IMR-90 (cell line): ENCODE data around the gene FGF19. TPM values are rescaled to one million over a fixed set of nuclear protein-coding genes. Genes with fewer than 3 reads are reported as not detected.

Experiments
- ATAC-seq: fragments of 200-7000 bp; cut with Tn5 transposase; 2 replicates; pipeline ENCODE4 v1.9.1; 2020; ENCODE audit warnings: low read depth, mild to moderate bottlenecking, moderate library complexity
- BruUV-seq: library from RNA; stranded (reverse); fragments of 400-500 nt; replicated peaks from 2 replicates; lab custom pipeline; 2021; lab: Mats Ljungman, UMichigan
- CTCF ChIA-PET: fragments of 300-600 bp; formaldehyde crosslinking; extraction: SDS; loops from one replicate; lab custom pipeline; 2021; ENCODE audit warnings: antibody characterized with exemption; lab: Yijun Ruan, JAX
- POLR2A ChIA-PET: fragments of 300-600 bp; sonication (Branson Sonifier 250); formaldehyde crosslinking; loops from one replicate; lab custom pipeline; 2022; ENCODE audit warnings: antibody characterized with exemption; ENCODE audit not compliant: unreplicated experiment; lab: Charles Lee
- DNase-seq: peaks from one replicate; pipeline ENCODE4 v3.0.0; 2013
- H2AFZ ChIP-seq: replicated peaks from 2 replicates; pipeline ENCODE3; 2013; ENCODE audit warnings: low read length, mild to moderate bottlenecking; ENCODE audit not compliant: poor library complexity
- H2AK5ac ChIP-seq: 2 replicates; pipeline ENCODE4 v1.6.1; 2013; ENCODE audit warnings: low read depth, low read length, inconsistent platforms
- H2AK9ac ChIP-seq: replicated peaks from 2 replicates; pipeline ENCODE3; 2013; ENCODE audit warnings: mild to moderate bottlenecking, low read depth, low read length, moderate library complexity; ENCODE audit not compliant: poor library complexity
- H2BK120ac ChIP-seq: 2 replicates; pipeline ENCODE4 v1.6.1; 2013; ENCODE audit warnings: low read depth, low read length, inconsistent platforms
- H2BK15ac ChIP-seq: 3 replicates; pipeline ENCODE4 v1.6.1; 2013; ENCODE audit warnings: low read depth, low read length, inconsistent platforms
- H2BK20ac ChIP-seq: 2 replicates; pipeline ENCODE4 v1.6.1; 2013; ENCODE audit warnings: low read depth, mild to moderate bottlenecking, inconsistent platforms, low read length, moderate library complexity
- H2BK5ac ChIP-seq: 2 replicates; pipeline ENCODE4 v1.6.1; 2013; ENCODE audit warnings: mild to moderate bottlenecking, low read depth, low read length, inconsistent platforms; ENCODE audit not compliant: poor library complexity, severe bottlenecking
- H3K14ac ChIP-seq: replicated peaks from 2 replicates; pipeline ENCODE4 v1.6.1; 2013; ENCODE audit warnings: low read depth, low read length, inconsistent platforms
- H3K18ac ChIP-seq: 2 replicates; pipeline ENCODE4 v1.6.1; 2013; ENCODE audit warnings: low read depth, low read length, control low read depth
- H3K23ac ChIP-seq: 2 replicates; pipeline ENCODE4 v1.6.1; 2013; ENCODE audit warnings: low read depth, low read length, inconsistent platforms
- H3K27ac ChIP-seq: 2 replicates; pipeline ENCODE4 v1.5.1; 2013; ENCODE audit warnings: mild to moderate bottlenecking, control low read depth, low read length; ENCODE audit not compliant: insufficient read depth
- H3K27me3 ChIP-seq: 2 replicates; pipeline ENCODE4 v1.6.1; 2013; ENCODE audit warnings: low read length; ENCODE audit not compliant: control insufficient read depth, insufficient read depth
- H3K36me3 ChIP-seq: 2 replicates; pipeline ENCODE4 v1.6.1; 2013; ENCODE audit warnings: low read length, mixed read lengths; ENCODE audit not compliant: control insufficient read depth, insufficient read depth
- H3K4ac ChIP-seq: 2 replicates; pipeline ENCODE4 v1.6.1; 2013; ENCODE audit warnings: low read depth, low read length, inconsistent platforms
- H3K4me1 ChIP-seq: 2 replicates; pipeline ENCODE4 v1.6.1; 2013; ENCODE audit warnings: low read length, mixed read lengths; ENCODE audit not compliant: control insufficient read depth, insufficient read depth
- H3K4me2 ChIP-seq: 2 replicates; pipeline ENCODE4 v1.6.1; 2013; ENCODE audit warnings: low read depth, mild to moderate bottlenecking, control low read depth, low read length, moderate library complexity
- H3K4me3 ChIP-seq: 2 replicates; pipeline ENCODE4 v1.5.1; 2013; ENCODE audit warnings: low read depth, mild to moderate bottlenecking, control low read depth, low read length, moderate library complexity; ENCODE audit not compliant: insufficient read depth
- H3K56ac ChIP-seq: 2 replicates; pipeline ENCODE4 v1.6.1; 2013; ENCODE audit warnings: low read length, inconsistent platforms; ENCODE audit not compliant: insufficient read depth; ENCODE audit errors: extremely low read depth
- H3K79me1 ChIP-seq, 2 experiments: 2 replicates each; pipeline ENCODE4 v1.6.1; 2013; ENCODE audit warnings: low read length in 2 of 2, inconsistent platforms in 1 of 2, low read depth in 1 of 2
- H3K9ac ChIP-seq: 2 replicates; pipeline ENCODE4 v1.6.1; 2013; ENCODE audit warnings: low read depth, low read length, control low read depth
- H3K9me1 ChIP-seq: 2 replicates; pipeline ENCODE4 v1.6.1; 2013; ENCODE audit warnings: low read length, inconsistent platforms; ENCODE audit not compliant: insufficient read depth
- H3K9me3 ChIP-seq: 2 replicates; pipeline ENCODE4 v1.6.1; 2013; ENCODE audit warnings: low read length; ENCODE audit not compliant: control insufficient read depth, insufficient read depth
- H4K20me1 ChIP-seq: 2 replicates; pipeline ENCODE4 v1.6.1; 2013; ENCODE audit warnings: low read length, inconsistent platforms; ENCODE audit not compliant: insufficient read depth
- H4K5ac ChIP-seq: 2 replicates; pipeline ENCODE4 v1.6.1; 2013; ENCODE audit warnings: mild to moderate bottlenecking, low read depth, low read length, control low read depth
- H4K8ac ChIP-seq, 2 experiments: 2 replicates each; pipeline ENCODE4 v1.6.1; 2013; ENCODE audit warnings: low read depth in 2 of 2, low read length in 2 of 2, control low read depth in 1 of 2, inconsistent platforms in 1 of 2
- H4K91ac ChIP-seq: 2 replicates; pipeline ENCODE4 v1.6.1; 2013; ENCODE audit warnings: low read depth, low read length, inconsistent platforms; ENCODE audit not compliant: insufficient read depth
- BHLHE40 ChIP-seq: fragments of 150-350 bp; IDR thresholded peaks from 2 replicates; pipeline ENCODE4 v1.6.1; 2016; ENCODE audit warnings: mild to moderate bottlenecking, low read depth, low read length
- CEBPB ChIP-seq: IDR thresholded peaks from 2 replicates; pipeline ENCODE4 v1.6.1; 2012; ENCODE audit warnings: low read depth, low read length, improper control_type of control experiment
- CHD1 ChIP-seq: IDR thresholded peaks from 2 replicates; pipeline ENCODE4 v1.6.1; 2012; ENCODE audit warnings: low read depth, low read length, improper control_type of control experiment
- FOS ChIP-seq: fragments of 150-350 bp; IDR thresholded peaks from 2 replicates; pipeline ENCODE4 v1.6.1; 2016; ENCODE audit warnings: low read depth, low read length
- MAZ ChIP-seq: IDR thresholded peaks from 2 replicates; pipeline ENCODE4 v1.6.1; 2012; ENCODE audit warnings: low read depth, mild to moderate bottlenecking, low read length, improper control_type of control experiment, moderate library complexity, borderline replicate concordance
- MXI1 ChIP-seq: IDR thresholded peaks from 2 replicates; pipeline ENCODE4 v1.6.1; 2012; ENCODE audit warnings: low read depth, mild to moderate bottlenecking, low read length, moderate library complexity, borderline replicate concordance
- NFE2L2 ChIP-seq: fragments of 150-350 bp; IDR thresholded peaks from 2 replicates; pipeline ENCODE4 v1.6.1; 2016; ENCODE audit warnings: low read depth, mild to moderate bottlenecking, low read length
- RAD21 ChIP-seq: IDR thresholded peaks from 2 replicates; pipeline ENCODE4 v1.6.1; 2012; ENCODE audit warnings: low read length, improper control_type of control experiment
- RCOR1 ChIP-seq: IDR thresholded peaks from 2 replicates; pipeline ENCODE4 v1.6.1; 2012; ENCODE audit warnings: mild to moderate bottlenecking, low read length, improper control_type of control experiment; ENCODE audit not compliant: insufficient replicate concordance
- RFX5 ChIP-seq: IDR thresholded peaks from 2 replicates; pipeline ENCODE4 v1.8.0; 2012; ENCODE audit warnings: low read depth, mild to moderate bottlenecking, low read length, moderate library complexity
- SMC3 ChIP-seq: fragments of 150-350 bp; IDR thresholded peaks from 2 replicates; pipeline ENCODE4 v1.6.1; 2016; ENCODE audit warnings: low read depth, mild to moderate bottlenecking, antibody characterized with exemption, low read length, moderate library complexity
- WGBS, 2 experiments: methylation state at CpG; one replicate each; pipeline versions ENCODE4 v1.1.5 to v1.1.7; 2013; ENCODE audit warnings: missing lambda C conversion rate in 2 of 2; ENCODE audit not compliant: insufficient read length in 1 of 2; ENCODE audit errors: extremely low coverage in 2 of 2; 5-methylcytosine and 5-hydroxymethylcytosine counted together
- dilution Hi-C: fragments of 300-500 bp; cut with HindIII; formaldehyde crosslinking; loops from one replicate; pipeline ENCODE4 v1.14.3; 2018; ENCODE audit warnings: low sequenced_read_pairs; ENCODE audit not compliant: unreplicated experiment
- in situ Hi-C: fragments of 300-500 bp; cut with MboI; formaldehyde crosslinking; loops from 3 replicates; pipeline ENCODE4 v1.14.3; 2019; ENCODE audit warnings: low sequenced_read_pairs, inconsistent platforms, mixed read lengths
- intact Hi-C: fragments of 100-400 bp; cut with micrococcal nuclease; formaldehyde crosslinking; loops from 2 replicates; pipeline ENCODE4 v1.10.0; 2022
- polyA plus RNA-seq, 3 experiments: library from polyadenylated mRNA; depleted of rRNA; stranded (reverse); fragments of >200 nt; gene quantifications; 2 replicates each; pipeline ENCODE4 v1.2.3, GENCODE V29; 2012; ENCODE audit warnings: low replicate concordance in 1 of 3
- total RNA-seq: library from RNA; depleted of rRNA; stranded (reverse); fragments of >200 nt; gene quantifications from 2 replicates; pipeline ENCODE4 v1.2.3, GENCODE V29; 2012
- TF ChIP-seq, protein P1 (sequence below): fragments of 150-350 bp; IDR thresholded peaks from 2 replicates; pipeline ENCODE4 v1.6.1; 2016; ENCODE audit warnings: low read depth, mild to moderate bottlenecking, low read length, moderate library complexity, borderline replicate concordance
- TF ChIP-seq, protein P2 (sequence below): conservative IDR thresholded peaks from 2 replicates; pipeline ENCODE4 v1.5.1; 2012; ENCODE audit warnings: mild to moderate bottlenecking, low read depth, low read length, improper control_type of control experiment

The FGF19 gene
- total and polyA plus RNA-seq, 2 of the 4 experiments (the other 2 are of a cell fraction) = not detected

DNA sequence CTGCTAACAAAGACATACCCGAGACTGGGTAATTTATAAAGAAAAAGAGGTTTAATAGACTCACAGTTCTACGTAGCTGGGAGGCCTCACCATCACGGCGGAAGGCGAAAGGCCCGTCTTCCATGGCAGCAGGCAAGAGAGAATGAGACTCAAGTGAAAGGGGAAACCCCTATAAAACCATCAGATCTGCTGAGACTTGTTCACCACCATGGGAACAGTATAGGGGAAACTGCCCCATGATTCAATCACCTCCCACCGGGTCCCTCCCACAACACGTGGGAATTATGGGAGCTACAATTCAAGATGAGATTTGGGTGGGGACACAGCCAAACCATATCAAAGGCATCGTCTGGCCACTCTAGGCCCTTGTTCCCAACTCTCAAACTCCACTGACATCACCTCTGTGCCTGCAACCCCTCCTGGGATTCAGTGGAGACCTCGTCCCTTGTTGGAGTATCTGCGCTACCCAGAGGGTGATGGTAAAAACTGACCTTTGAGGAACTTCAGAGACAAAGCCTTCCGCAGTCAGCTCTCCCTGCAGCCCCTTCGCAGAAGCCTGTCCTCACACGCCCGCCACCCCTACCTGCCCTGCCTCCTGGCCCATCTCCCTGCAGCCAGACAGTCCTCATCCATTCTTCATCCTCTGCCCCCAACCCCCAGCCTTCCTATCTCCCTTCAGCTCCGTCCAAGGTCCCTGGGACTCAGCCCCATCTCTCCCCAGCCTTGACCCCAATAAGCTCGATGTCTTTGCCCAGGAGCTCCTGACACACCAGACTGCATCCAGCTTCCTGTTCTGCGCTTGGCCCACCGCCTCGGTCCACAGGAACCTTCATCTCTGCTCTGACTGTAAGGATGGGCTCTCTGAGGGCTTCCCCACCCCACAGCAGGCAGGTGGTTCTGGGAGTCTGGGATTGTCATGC, 47.0 kb downstream of the FGF19 start:
- Histone ChIP-seq H2BK120ac (no peak overlapping the region), H3K79me1 (peaks cover 0 to 12% of the 10 kb centered on the region in 2 experiments; a peak in 2 of 4 replicates), H3K36me3 (peaks cover 23% of the 10 kb centered on the region), H3K14ac (no peak overlapping the region), H3K27me3 (no peaks in the 10 kb centered on the region), H3K9ac (no peak overlapping the region), H2AK5ac (peak overlapping the region; percentile 17; the same call in 1 of the 2 replicates), H3K4ac (no peak overlapping the region), H4K20me1 (peaks cover 45% of the 10 kb centered on the region), H2AK9ac (no peak overlapping the region), H4K8ac (no peak overlapping the region), H2BK20ac (no peak overlapping the region), H3K9me1 (no peaks in the 10 kb centered on the region), H3K9me3 (no peaks in the 10 kb centered on the region), H4K5ac (no peak overlapping the region), H3K4me1 (peaks cover 13% of the 10 kb centered on the region; the same call in 1 of the 2 replicates), H2BK15ac (no peak overlapping the region), H2AFZ (no peak overlapping the region), H2BK5ac (no peak overlapping the region), H3K27ac (no peak overlapping the region), H3K18ac (no peak overlapping the region), H3K23ac (no peak overlapping the region), H3K4me3 (no peak overlapping the region), H3K4me2 (no peak overlapping the region), H4K91ac (no peak overlapping the region), H3K56ac (no peak overlapping the region)
- ChIA-PET CTCF (interaction anchor here (1.9 kb wide), 1 partner anchor 12 kb away, joined by 4 read pairs; no protein-coding TSS in a partner anchor), POLR2A (no interaction called here)
- dilution Hi-C loops (no loop called here), in situ Hi-C loops (loop anchor here (25.0 kb wide), 2 partner anchors 719 to 1044 kb away; no protein-coding TSS in a partner anchor), intact Hi-C loops (no loop called here)
- DNase-seq = peak; percentile 40
- WGBS, 2 experiments = 100% methylated on average over 4 of the region's 20 CpGs; no CpG with 5 or more reads in 1 of the 2 experiments
- no TSS peak for BruUV-seq
- no peak for ATAC-seq
- TF ChIP-seq CHD1 (no peak), CEBPB (no peak), MAZ (no peak), RCOR1 (no peak), MXI1 (no peak), SMC3 (no peak), RFX5 (no peak), BHLHE40 (no peak), FOS (no peak), RAD21 (no peak), NFE2L2 (no peak)
- TF ChIP-seq, protein P1, sequence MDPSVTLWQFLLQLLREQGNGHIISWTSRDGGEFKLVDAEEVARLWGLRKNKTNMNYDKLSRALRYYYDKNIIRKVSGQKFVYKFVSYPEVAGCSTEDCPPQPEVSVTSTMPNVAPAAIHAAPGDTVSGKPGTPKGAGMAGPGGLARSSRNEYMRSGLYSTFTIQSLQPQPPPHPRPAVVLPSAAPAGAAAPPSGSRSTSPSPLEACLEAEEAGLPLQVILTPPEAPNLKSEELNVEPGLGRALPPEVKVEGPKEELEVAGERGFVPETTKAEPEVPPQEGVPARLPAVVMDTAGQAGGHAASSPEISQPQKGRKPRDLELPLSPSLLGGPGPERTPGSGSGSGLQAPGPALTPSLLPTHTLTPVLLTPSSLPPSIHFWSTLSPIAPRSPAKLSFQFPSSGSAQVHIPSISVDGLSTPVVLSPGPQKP = no peak
- TF ChIP-seq, protein P2, sequence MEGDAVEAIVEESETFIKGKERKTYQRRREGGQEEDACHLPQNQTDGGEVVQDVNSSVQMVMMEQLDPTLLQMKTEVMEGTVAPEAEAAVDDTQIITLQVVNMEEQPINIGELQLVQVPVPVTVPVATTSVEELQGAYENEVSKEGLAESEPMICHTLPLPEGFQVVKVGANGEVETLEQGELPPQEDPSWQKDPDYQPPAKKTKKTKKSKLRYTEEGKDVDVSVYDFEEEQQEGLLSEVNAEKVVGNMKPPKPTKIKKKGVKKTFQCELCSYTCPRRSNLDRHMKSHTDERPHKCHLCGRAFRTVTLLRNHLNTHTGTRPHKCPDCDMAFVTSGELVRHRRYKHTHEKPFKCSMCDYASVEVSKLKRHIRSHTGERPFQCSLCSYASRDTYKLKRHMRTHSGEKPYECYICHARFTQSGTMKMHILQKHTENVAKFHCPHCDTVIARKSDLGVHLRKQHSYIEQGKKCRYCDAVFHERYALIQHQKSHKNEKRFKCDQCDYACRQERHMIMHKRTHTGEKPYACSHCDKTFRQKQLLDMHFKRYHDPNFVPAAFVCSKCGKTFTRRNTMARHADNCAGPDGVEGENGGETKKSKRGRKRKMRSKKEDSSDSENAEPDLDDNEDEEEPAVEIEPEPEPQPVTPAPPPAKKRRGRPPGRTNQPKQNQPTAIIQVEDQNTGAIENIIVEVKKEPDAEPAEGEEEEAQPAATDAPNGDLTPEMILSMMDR = no peak
